H1 (cell line): ENCODE measurements around the gene IRAK3.

Source experiments
- BRCA1 ChIP-seq: IDR thresholded peaks from 2 replicates; pipeline ENCODE4 v1.6.1; 2012; ENCODE audit warnings: low read depth, low read length, improper control_type of control experiment
- CTCF ChIP-seq, 3 experiments: IDR thresholded peaks; 1 replicate in 2 of 3; 2 replicates in 1 of 3; pipeline versions ENCODE4 v1.5.1 to v1.6.1; 2011; ENCODE audit warnings: low read length in 3 of 3, mild to moderate bottlenecking in 3 of 3, inconsistent platforms in 2 of 3, low read depth in 1 of 3, moderate library complexity in 1 of 3; ENCODE audit not compliant: insufficient read depth in 1 of 3; ENCODE audit errors: control extremely low read depth in 1 of 3
- EP300 ChIP-seq, 2 experiments: IDR thresholded peaks; 1 replicate in 1 of 2; 2 replicates in 1 of 2; pipeline ENCODE4 v1.6.1; 2011 to 2012; ENCODE audit warnings: low read depth in 2 of 2, low read length in 2 of 2, mild to moderate bottlenecking in 2 of 2, borderline replicate concordance in 1 of 2, inconsistent platforms in 1 of 2, moderate library complexity in 1 of 2
- EZH2 ChIP-seq: fragments of 200-600 bp; sonication (generic); IDR thresholded peaks from 2 replicates; pipeline ENCODE4 v1.7.1; 2012; ENCODE audit warnings: low read depth, mild to moderate bottlenecking, moderate library complexity, low read length, inconsistent platforms; ENCODE audit not compliant: severe bottlenecking
- NANOG ChIP-seq: IDR thresholded peaks from 2 replicates; pipeline ENCODE4 v1.6.1; 2011; ENCODE audit warnings: low read length, low read depth, mild to moderate bottlenecking, inconsistent platforms; ENCODE audit not compliant: insufficient read depth, poor library complexity, severe bottlenecking
- NRF1 ChIP-seq: IDR thresholded peaks from 2 replicates; pipeline ENCODE4 v1.6.1; 2011; ENCODE audit warnings: mild to moderate bottlenecking, low read depth, low read length, improper control_type of control experiment
- SIX5 ChIP-seq: IDR thresholded peaks from 2 replicates; pipeline ENCODE4 v1.6.1; 2011; ENCODE audit warnings: mild to moderate bottlenecking, low read depth, low read length
- USF2 ChIP-seq: IDR thresholded peaks from 2 replicates; pipeline ENCODE4 v1.6.1; 2011; ENCODE audit warnings: low read length, improper control_type of control experiment

- TF ChIP-seq BRCA1: no peak
- TF ChIP-seq NRF1: no peak
- TF ChIP-seq SIX5: no peak
- TF ChIP-seq CTCF (IDR thresholded peaks at IDR 0.05; ENCODE audit: control extremely low read depth in 1 of 3, insufficient read depth in 1 of 3, low read depth in 1 of 3, low read length in 3 of 3): no peak
- TF ChIP-seq EP300 (IDR thresholded peaks at IDR 0.05; ENCODE audit: borderline replicate concordance in 1 of 2, low read depth in 2 of 2, low read length in 2 of 2): no peak
- TF ChIP-seq USF2: no peak
- no peak for TF ChIP-seq NANOG
- no peak for TF ChIP-seq EZH2
Observed at GRCh38 chr12:66154776-66155175, 34.2 kb upstream of the IRAK3 start.
